OCI-LY1 (cell line): ENCODE results near the gene GCC1.

Source experiments
- H2AFZ ChIP-seq: fragments of 200-600 bp; sonication (generic), shearing (Covaris generic); 2 replicates; pipeline ENCODE4 v1.6.0; 2014; ENCODE audit warnings: antibody characterized with exemption, mild to moderate bottlenecking, low read length
- H3F3A ChIP-seq: fragments of 200-600 bp; sonication (generic), shearing (Covaris generic); 2 replicates; pipeline ENCODE4 v1.6.0; 2014; ENCODE audit warnings: mild to moderate bottlenecking, antibody characterized with exemption, low read length, moderate library complexity; ENCODE audit not compliant: insufficient read depth
- H3K27ac ChIP-seq: fragments of 200-600 bp; sonication (generic); 2 replicates; pipeline ENCODE4 v1.5.1; 2014; ENCODE audit warnings: low read length, mixed run types, mild to moderate bottlenecking, low read depth; ENCODE audit not compliant: poor library complexity, severe bottlenecking
- H3K27me3 ChIP-seq: fragments of 200-600 bp; sonication (generic); 2 replicates; pipeline ENCODE4 v1.6.0; 2014; ENCODE audit warnings: antibody characterized with exemption, mild to moderate bottlenecking, low read length, moderate library complexity; ENCODE audit not compliant: insufficient read depth
- H3K36me3 ChIP-seq: fragments of 200-600 bp; sonication (generic); 2 replicates; pipeline ENCODE4 v1.6.1; 2014; ENCODE audit warnings: mild to moderate bottlenecking, antibody characterized with exemption, low read length, moderate library complexity, mixed read lengths; ENCODE audit not compliant: insufficient read depth
- H3K4me1 ChIP-seq: fragments of 200-600 bp; sonication (generic); 2 replicates; pipeline ENCODE4 v1.5.1; 2014; ENCODE audit warnings: mild to moderate bottlenecking, low read length, moderate library complexity; ENCODE audit not compliant: insufficient read depth, severe bottlenecking
- H3K4me2 ChIP-seq: fragments of 200-600 bp; sonication (generic), shearing (Covaris generic); 2 replicates; pipeline ENCODE4 v1.6.1; 2014; ENCODE audit warnings: low read length
- H3K4me3 ChIP-seq: fragments of 200-600 bp; sonication (generic); 2 replicates; pipeline ENCODE4 v1.5.1; 2014; ENCODE audit warnings: low read length, low read depth, mild to moderate bottlenecking, mixed read lengths; ENCODE audit not compliant: poor library complexity, severe bottlenecking
- H3K79me2 ChIP-seq: fragments of 200-600 bp; shearing (Covaris generic); 2 replicates; pipeline ENCODE4 v1.6.1; 2016; ENCODE audit warnings: mixed run types, low read length, mixed read lengths; ENCODE audit not compliant: insufficient read depth
- H3K9ac ChIP-seq: fragments of 200-600 bp; sonication (generic), shearing (Covaris generic); 2 replicates; pipeline ENCODE4 v1.6.1; 2014; ENCODE audit warnings: mild to moderate bottlenecking, low read length, mixed read lengths
- H3K9me2 ChIP-seq: fragments of 200-600 bp; sonication (generic), shearing (Covaris generic); 2 replicates; pipeline ENCODE4 v1.6.1; 2014; ENCODE audit warnings: low read depth, mild to moderate bottlenecking, low read length, mixed read lengths
- H3K9me3 ChIP-seq: fragments of 200-600 bp; shearing (Covaris generic); 2 replicates; pipeline ENCODE4 v1.6.1; 2014; ENCODE audit warnings: low read length, mixed read lengths
- H4K20me1 ChIP-seq: fragments of 200-600 bp; sonication (generic), shearing (Covaris generic); 2 replicates; pipeline ENCODE4 v1.6.0; 2016; ENCODE audit warnings: mild to moderate bottlenecking, low read length; ENCODE audit not compliant: insufficient read depth
- CTCF ChIP-seq: fragments of 200-600 bp; sonication (generic), shearing (Covaris generic); IDR thresholded peaks from 2 replicates; pipeline ENCODE4 v1.5.1; 2017; ENCODE audit warnings: mild to moderate bottlenecking, antibody characterized with exemption, low read length, moderate library complexity, mixed read lengths
- EZH2 ChIP-seq: fragments of 200-600 bp; sonication (generic), shearing (Covaris generic); IDR thresholded peaks from 2 replicates; pipeline ENCODE4 v1.8.0; 2017; ENCODE audit warnings: borderline replicate concordance, mixed run types, mild to moderate bottlenecking, antibody characterized with exemption, low read length, moderate library complexity, mixed read lengths

The GCC1 gene

GRCh38 chr7:127539116-127539515, 46.3 kb downstream of the GCC1 start:
- TF ChIP-seq EZH2: no peak
- no peak for TF ChIP-seq CTCF
- no peak overlapping the region for H3K9ac ChIP-seq

GRCh38 chr7:127536741-127537140, 48.7 kb downstream of the GCC1 start:
- Histone ChIP-seq H3K27me3 (0 out of 2 replicates have a peak, but pooled peaks cover 7% of the 10 kb centered on the region), H3K9me2 (no peaks in the 10 kb centered on the region), H3K4me2 (no peak overlapping the region), H3F3A (no peaks in the 10 kb centered on the region), H3K4me3 (no peak overlapping the region), H3K9me3 (no peaks in the 10 kb centered on the region), H3K9ac (no peak overlapping the region), H3K4me1 (no peaks in the 10 kb centered on the region), H3K36me3 (no peaks in the 10 kb centered on the region), H3K27ac (no peak overlapping the region), H4K20me1 (no peaks in the 10 kb centered on the region), H3K79me2 (no peaks in the 10 kb centered on the region), H2AFZ (no peak overlapping the region)
- TF ChIP-seq EZH2 (no peak), CTCF (no peak)

More at GRCh38 chr7:127539116-127539515, 46.3 kb downstream of the GCC1 start:
- no peaks in the 10 kb centered on the region for H4K20me1 ChIP-seq
- H3K27me3 ChIP-seq: 0 out of 2 replicates have a peak, but pooled peaks cover 7% of the 10 kb centered on the region
- no peak overlapping the region for H2AFZ ChIP-seq
- no peaks in the 10 kb centered on the region for H3K9me2 ChIP-seq
- H3K27ac ChIP-seq: no peak overlapping the region
- H3K4me2 ChIP-seq: no peak overlapping the region
- no peaks in the 10 kb centered on the region for H3K36me3 ChIP-seq
- no peaks in the 10 kb centered on the region for H3F3A ChIP-seq
- no peaks in the 10 kb centered on the region for H3K4me1 ChIP-seq
- H3K4me3 ChIP-seq: no peak overlapping the region
- no peaks in the 10 kb centered on the region for H3K9me3 ChIP-seq
- no peaks in the 10 kb centered on the region for H3K79me2 ChIP-seq

DNA sequence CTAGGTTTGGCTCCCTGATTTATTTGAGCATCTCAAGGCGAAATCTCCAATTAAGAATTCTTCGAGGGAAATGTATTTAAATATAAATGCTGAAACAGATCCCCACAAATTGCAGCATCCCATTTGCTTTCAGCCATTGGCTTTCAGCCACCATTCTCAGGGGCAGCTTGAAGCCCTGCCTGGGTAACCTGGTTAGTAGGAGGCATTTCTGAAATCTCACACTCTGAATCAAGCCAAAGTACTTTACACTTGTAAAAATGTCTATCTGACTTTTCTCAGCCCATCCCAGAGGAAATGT, 49.1 kb downstream of the GCC1 start:
- H3K9ac ChIP-seq: no peak overlapping the region
- H3K4me2 ChIP-seq: no peak overlapping the region
- H3K9me2 ChIP-seq: no peaks in the 10 kb centered on the region
- H3K4me3 ChIP-seq: no peak overlapping the region
- no peak for TF ChIP-seq EZH2
- no peak for TF ChIP-seq CTCF
- H3K9me3 ChIP-seq: no peaks in the 10 kb centered on the region
- no peaks in the 10 kb centered on the region for H3K4me1 ChIP-seq
- no peak overlapping the region for H3K27ac ChIP-seq
- H3K79me2 ChIP-seq: no peaks in the 10 kb centered on the region
- no peak overlapping the region for H2AFZ ChIP-seq
- H3K27me3 ChIP-seq: 0 out of 2 replicates have a peak, but pooled peaks cover 7% of the 10 kb centered on the region
- no peaks in the 10 kb centered on the region for H4K20me1 ChIP-seq
- H3K36me3 ChIP-seq: no peaks in the 10 kb centered on the region
- no peaks in the 10 kb centered on the region for H3F3A ChIP-seq
